Measurements from ENCODE around the gene GPHB5. TPM values are rescaled to one million over a fixed set of nuclear protein-coding genes. Genes with fewer than 3 reads are reported as not detected.

GPHB5 gene
- total RNA-seq, 3 donors from 2014 or later (not counting 1 experiment from before 2014, with no cell fraction given): not detected

DNA sequence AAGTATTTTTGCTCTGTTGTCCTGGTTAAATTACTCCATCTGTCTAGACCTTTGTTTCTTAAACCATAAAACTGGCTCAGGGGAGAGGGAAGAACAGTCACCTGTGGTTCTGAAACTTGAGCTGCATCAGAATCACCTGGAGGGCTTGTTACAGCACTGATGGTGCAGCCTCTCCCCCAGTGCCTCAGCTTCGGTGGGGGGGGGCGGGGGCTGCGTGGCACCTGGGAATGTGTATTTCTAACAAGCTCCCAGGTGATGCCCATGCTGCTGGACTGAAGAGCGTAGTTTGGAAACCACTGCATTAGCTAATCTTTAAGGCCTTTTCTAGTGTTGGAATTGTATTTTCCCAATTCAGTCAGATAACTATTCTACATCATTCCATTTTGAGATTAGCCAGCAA is 42.7 kb downstream of the GPHB5 start:
- no peaks in the 10 kb centered on the region for H3K9me3 Mint-ChIP-seq
- peaks cover 0 to 3% of the 10 kb centered on the region in 2 donors for H3K27me3 Mint-ChIP-seq (ENCODE audit: low read depth in 2 of 2)
- no peak for ATAC-seq
- H3K27ac ChIP-seq (ENCODE audit: low read length): no peak overlapping the region
- no peaks in the 10 kb centered on the region for H3K4me1 ChIP-seq (ENCODE audit: control insufficient read depth, insufficient read depth, low read length)
- no peaks in the 10 kb centered on the region for H3K27me3 ChIP-seq (ENCODE audit: control insufficient read depth, insufficient read depth, low read length)
- H3K36me3 ChIP-seq (ENCODE audit: control insufficient read depth, insufficient read depth, low read length): no peaks in the 10 kb centered on the region
- TF ChIP-seq, protein P1, sequence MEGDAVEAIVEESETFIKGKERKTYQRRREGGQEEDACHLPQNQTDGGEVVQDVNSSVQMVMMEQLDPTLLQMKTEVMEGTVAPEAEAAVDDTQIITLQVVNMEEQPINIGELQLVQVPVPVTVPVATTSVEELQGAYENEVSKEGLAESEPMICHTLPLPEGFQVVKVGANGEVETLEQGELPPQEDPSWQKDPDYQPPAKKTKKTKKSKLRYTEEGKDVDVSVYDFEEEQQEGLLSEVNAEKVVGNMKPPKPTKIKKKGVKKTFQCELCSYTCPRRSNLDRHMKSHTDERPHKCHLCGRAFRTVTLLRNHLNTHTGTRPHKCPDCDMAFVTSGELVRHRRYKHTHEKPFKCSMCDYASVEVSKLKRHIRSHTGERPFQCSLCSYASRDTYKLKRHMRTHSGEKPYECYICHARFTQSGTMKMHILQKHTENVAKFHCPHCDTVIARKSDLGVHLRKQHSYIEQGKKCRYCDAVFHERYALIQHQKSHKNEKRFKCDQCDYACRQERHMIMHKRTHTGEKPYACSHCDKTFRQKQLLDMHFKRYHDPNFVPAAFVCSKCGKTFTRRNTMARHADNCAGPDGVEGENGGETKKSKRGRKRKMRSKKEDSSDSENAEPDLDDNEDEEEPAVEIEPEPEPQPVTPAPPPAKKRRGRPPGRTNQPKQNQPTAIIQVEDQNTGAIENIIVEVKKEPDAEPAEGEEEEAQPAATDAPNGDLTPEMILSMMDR (IDR thresholded peaks at IDR 0.05): no peak
- H3K27ac Mint-ChIP-seq: no peak overlapping the region
- no peaks in the 10 kb centered on the region for H3K4me1 Mint-ChIP-seq
- 83% methylated on average over 4 of the region's 4 CpGs for WGBS (ENCODE audit: insufficient coverage)
- no peaks in the 10 kb centered on the region for H3K9me3 ChIP-seq (ENCODE audit: control insufficient read depth, insufficient read depth, low read length)
- intact Hi-C loops (cut with micrococcal nuclease): no loop called here
- H3K36me3 Mint-ChIP-seq: no peaks in the 10 kb centered on the region
- DNase-seq: no peak
- H3K4me3 ChIP-seq (ENCODE audit: low read length): no peak overlapping the region
- H3K4me3 Mint-ChIP-seq: no peak overlapping the region

DNA sequence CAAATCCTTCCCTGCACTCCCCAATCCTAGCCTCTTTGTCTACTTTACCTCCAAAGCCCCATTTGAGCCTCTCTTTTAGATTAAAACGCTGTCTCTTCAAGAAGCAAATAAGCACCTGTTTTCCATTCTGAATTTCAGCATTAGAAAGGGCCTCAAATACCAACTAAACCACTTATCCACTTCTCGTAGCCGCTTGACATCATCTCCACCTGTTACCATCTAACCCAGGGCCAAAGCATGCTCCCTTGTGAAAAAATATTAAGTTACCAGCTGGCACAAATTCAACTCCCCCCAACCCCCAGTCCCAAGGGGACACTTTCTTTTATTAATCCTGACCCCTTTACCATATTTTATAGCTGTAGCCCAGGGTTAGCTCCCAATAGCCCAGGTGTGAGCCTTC is 43.1 kb downstream of the GPHB5 start:
- DNase-seq (no peak), ATAC-seq (no peak)
- H3K4me1 Mint-ChIP-seq: no peaks in the 10 kb centered on the region
- Histone ChIP-seq H3K4me3 (ENCODE audit: low read length) (no peak overlapping the region), H3K27me3 (ENCODE audit: control insufficient read depth, insufficient read depth, low read length) (no peaks in the 10 kb centered on the region), H3K36me3 (ENCODE audit: control insufficient read depth, insufficient read depth, low read length) (no peaks in the 10 kb centered on the region), H3K9me3 (ENCODE audit: control insufficient read depth, insufficient read depth, low read length) (no peaks in the 10 kb centered on the region), H3K4me1 (ENCODE audit: control insufficient read depth, insufficient read depth, low read length) (no peaks in the 10 kb centered on the region), H3K27ac (ENCODE audit: low read length) (no peak overlapping the region)
- H3K27ac Mint-ChIP-seq: no peak overlapping the region
- WGBS (ENCODE audit: insufficient coverage): 90% methylated on average over 3 of the region's 3 CpGs
- no peaks in the 10 kb centered on the region for H3K36me3 Mint-ChIP-seq
- H3K4me3 Mint-ChIP-seq: no peak overlapping the region
- no peaks in the 10 kb centered on the region for H3K27me3 Mint-ChIP-seq (ENCODE audit: low read depth in 2 of 2)
- no peaks in the 10 kb centered on the region for H3K9me3 Mint-ChIP-seq
- TF ChIP-seq, protein P1 (IDR thresholded peaks at IDR 0.05): no peak
- intact Hi-C loops (cut with micrococcal nuclease): no loop called here

DNA sequence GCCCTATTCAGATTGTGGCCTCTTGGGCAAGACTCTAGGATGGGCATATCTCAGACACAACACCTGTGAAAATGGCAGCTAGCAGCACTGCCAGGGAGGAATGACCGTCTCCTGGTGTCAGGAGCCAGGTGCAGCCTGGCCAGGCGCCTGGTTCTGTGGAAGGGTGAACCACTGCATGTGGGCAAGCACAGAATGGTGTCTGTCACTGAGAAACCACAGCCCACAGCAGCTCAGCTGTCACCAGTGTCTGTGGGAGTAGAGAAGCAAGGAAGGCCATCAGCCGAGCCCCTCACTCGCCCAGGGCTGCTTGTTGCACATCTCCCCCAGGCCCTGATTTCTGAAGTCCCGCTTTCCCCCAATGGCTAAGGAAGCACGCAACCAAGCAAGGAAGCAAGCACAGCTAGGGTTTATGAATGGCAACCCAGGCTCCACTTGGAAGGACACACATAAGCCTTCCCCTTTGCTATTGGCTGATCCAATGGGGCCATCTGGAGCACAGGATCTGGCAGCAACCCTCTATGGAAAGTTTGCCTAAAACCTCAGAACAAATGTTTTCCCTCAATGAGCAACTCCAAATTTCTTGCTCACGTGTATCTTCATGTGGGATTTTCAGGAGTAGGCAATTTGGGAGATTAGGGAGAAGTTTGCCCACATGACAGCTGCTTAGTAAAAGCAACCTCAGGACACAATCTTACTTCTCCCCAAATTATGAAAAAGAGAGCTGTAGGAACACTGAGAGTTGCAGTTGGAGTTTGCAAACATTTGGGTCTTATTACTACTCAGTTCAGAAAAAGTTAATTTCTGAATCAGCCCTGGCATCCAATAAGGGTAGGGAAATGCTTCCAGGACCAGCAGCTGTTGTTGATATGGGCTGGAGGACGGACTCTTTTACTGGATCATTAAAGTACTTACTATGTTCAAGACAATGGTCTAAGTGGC is 44.7 kb downstream of the GPHB5 start:
- Mint-ChIP-seq H3K4me3 (no peak overlapping the region), H3K27ac (no peak overlapping the region), H3K36me3 (no peaks in the 10 kb centered on the region), H3K9me3 (no peaks in the 10 kb centered on the region), H3K27me3 (ENCODE audit: low read depth in 2 of 2) (peaks cover 2 to 4% of the 10 kb centered on the region in 2 donors), H3K4me1 (no peaks in the 10 kb centered on the region)
- no peaks in the 10 kb centered on the region for H3K27me3 ChIP-seq (ENCODE audit: control insufficient read depth, insufficient read depth, low read length)
- intact Hi-C loops (cut with micrococcal nuclease): no loop called here
- H3K4me3 ChIP-seq (ENCODE audit: low read length): no peak overlapping the region
- TF ChIP-seq, protein P1 (IDR thresholded peaks at IDR 0.05): no peak
- H3K4me1 ChIP-seq (ENCODE audit: control insufficient read depth, insufficient read depth, low read length): no peaks in the 10 kb centered on the region
- no peak for ATAC-seq
- no peak overlapping the region for H3K27ac ChIP-seq (ENCODE audit: low read length)
- WGBS (ENCODE audit: insufficient coverage): 88% methylated on average over 7 of the region's 8 CpGs
- no peak for DNase-seq
- no peaks in the 10 kb centered on the region for H3K9me3 ChIP-seq (ENCODE audit: control insufficient read depth, insufficient read depth, low read length)
- no peaks in the 10 kb centered on the region for H3K36me3 ChIP-seq (ENCODE audit: control insufficient read depth, insufficient read depth, low read length)
